Measurements from ENCODE around the gene SMCO3.

- no peak for TF ChIP-seq POLR2AphosphoS5 (IDR thresholded peaks at IDR 0.05)
- no peak for TF ChIP-seq RAD21 (conservative IDR thresholded peaks at IDR 0.05)
- no peak for TF ChIP-seq EZH2 (IDR thresholded peaks at IDR 0.05; ENCODE audit: borderline replicate concordance, insufficient read depth, low read length, poor library complexity, severe bottlenecking)
- no peak for TF ChIP-seq SMC3 (conservative IDR thresholded peaks at IDR 0.05; ENCODE audit: poor library complexity)
- TF ChIP-seq CTCF (IDR thresholded peaks at IDR 0.05; ENCODE audit: poor library complexity, severe bottlenecking) = no peak
These were observed 28.4 kb downstream of the SMCO3 start for GRCh38 chr12:14785568-14785967.
